HepG2 (cell line): Measurements from ENCODE around the gene MOK. TPM values are rescaled to one million over a fixed set of nuclear protein-coding genes. Genes with fewer than 3 reads are reported as not detected.

Experiments
- ADNP ChIP-seq: sonication (generic); formaldehyde crosslinking; IDR thresholded peaks from 2 replicates; pipeline ENCODE4 v1.4.0; 2020; ENCODE audit warnings: missing genetic modification reagents
- ARNT2 ChIP-seq: sonication (generic); formaldehyde crosslinking; IDR thresholded peaks from 2 replicates; pipeline ENCODE4 v1.8.0; 2022; ENCODE audit warnings: mild to moderate bottlenecking, low read depth, missing genetic modification reagents, moderate library complexity
- ATF1 ChIP-seq: IDR thresholded peaks from 2 replicates; pipeline ENCODE4 v1.6.1; 2016; ENCODE audit warnings: mild to moderate bottlenecking, control low read depth
- GABPA ChIP-seq, 2 experiments: IDR thresholded peaks; 2 replicates each; pipeline ENCODE4 v1.6.1; 2011 to 2016; ENCODE audit warnings: low read depth in 2 of 2, low read length in 1 of 2, missing biosample characterization in 1 of 2, missing genetic modification characterization in 1 of 2
- GATA4 ChIP-seq: sonication (generic); IDR thresholded peaks from 2 replicates; pipeline ENCODE4 v1.6.1; 2016; ENCODE audit warnings: antibody characterized with exemption, low read depth, borderline replicate concordance
- HNRNPH1 ChIP-seq: fragments of 200-400 bp; formaldehyde crosslinking; optimal IDR thresholded peaks from 2 replicates; pipeline ENCODE3; 2017; ENCODE audit warnings: mild to moderate bottlenecking, low read depth, low read length
- JUNB ChIP-seq: sonication (generic); formaldehyde crosslinking; IDR thresholded peaks from 2 replicates; pipeline ENCODE4 v1.8.0; 2022; ENCODE audit warnings: missing genetic modification reagents, mild to moderate bottlenecking, borderline replicate concordance
- MBNL3 ChIP-seq: fragments of 250-450 bp; sonication (Bioruptor Pico); conservative IDR thresholded peaks from 2 replicates; pipeline ENCODE4 v1.8.0; 2022; ENCODE audit warnings: mild to moderate bottlenecking, inconsistent platforms
- PLRG1 ChIP-seq: fragments of 450-650 bp; conservative IDR thresholded peaks from 2 replicates; pipeline ENCODE4 v1.6.1; 2016
- SALL1 ChIP-seq: sonication (generic); formaldehyde crosslinking; IDR thresholded peaks from 2 replicates; pipeline ENCODE4 v1.8.0; 2022; ENCODE audit warnings: mild to moderate bottlenecking, missing genetic modification reagents
- SP2 ChIP-seq: sonication (generic); formaldehyde crosslinking; IDR thresholded peaks from 2 replicates; pipeline ENCODE4 v1.5.1; 2020; ENCODE audit warnings: mild to moderate bottlenecking, missing genetic modification reagents
- TOPORS ChIP-seq: sonication (generic); formaldehyde crosslinking; IDR thresholded peaks from 2 replicates; pipeline ENCODE4 v1.8.0; 2023; ENCODE audit warnings: mild to moderate bottlenecking, missing genetic modification reagents
- WIZ ChIP-seq: sonication (generic); formaldehyde crosslinking; IDR thresholded peaks from 2 replicates; pipeline ENCODE4 v1.5.1; 2020; ENCODE audit warnings: mild to moderate bottlenecking, missing genetic modification reagents
- ZBTB7A ChIP-seq: sonication (generic); formaldehyde crosslinking; IDR thresholded peaks from 2 replicates; pipeline ENCODE4 v1.8.0; 2022; ENCODE audit warnings: mild to moderate bottlenecking, missing genetic modification reagents
- ZC3H4 ChIP-seq: sonication (generic); formaldehyde crosslinking; IDR thresholded peaks from 2 replicates; pipeline ENCODE4 v1.4.0; 2020; ENCODE audit warnings: missing genetic modification reagents, borderline replicate concordance
- ZIK1 ChIP-seq: sonication (generic); formaldehyde crosslinking; IDR thresholded peaks from 2 replicates; pipeline ENCODE4 v1.5.0; 2020; ENCODE audit warnings: mild to moderate bottlenecking, low read depth, missing genetic modification reagents, borderline replicate concordance
- ZNF138 ChIP-seq: sonication (generic); formaldehyde crosslinking; IDR thresholded peaks from 2 replicates; pipeline ENCODE4 v1.5.0; 2020; ENCODE audit warnings: mild to moderate bottlenecking, low read depth, missing genetic modification reagents
- ZNF224 ChIP-seq: sonication (generic); formaldehyde crosslinking; IDR thresholded peaks from 2 replicates; pipeline ENCODE4 v1.5.0; 2020; ENCODE audit warnings: mild to moderate bottlenecking, missing genetic modification reagents
- ZNF335 ChIP-seq: sonication (generic); formaldehyde crosslinking; IDR thresholded peaks from 2 replicates; pipeline ENCODE4 v1.4.0; 2020; ENCODE audit warnings: missing genetic modification reagents
- ZNF543 ChIP-seq: sonication (generic); formaldehyde crosslinking; IDR thresholded peaks from 2 replicates; pipeline ENCODE4 v1.4.0; 2020; ENCODE audit warnings: mild to moderate bottlenecking, missing genetic modification reagents
- ZSCAN12 ChIP-seq: sonication (generic); formaldehyde crosslinking; IDR thresholded peaks from 2 replicates; pipeline ENCODE4 v1.9.0; 2021; ENCODE audit warnings: mild to moderate bottlenecking, missing genetic modification reagents
- ZSCAN29 ChIP-seq: sonication (generic); formaldehyde crosslinking; conservative IDR thresholded peaks from 2 replicates; pipeline ENCODE4 v1.4.0; 2020; ENCODE audit warnings: mild to moderate bottlenecking, missing genetic modification reagents
- polyA plus RNA-seq, 8 experiments: library from polyadenylated mRNA; depleted of rRNA in 3 of 8; stranded (reverse) in 7 of 8; unstranded in 1 of 8; fragments of >200 nt; fragmentation: Illumina TruSeq in 4 of 8; extraction: Trizol in 4 of 8; gene quantifications; 2 replicates each; pipeline versions ENCODE4 v1.2.1 to v1.2.3, GENCODE V29; 2011 to 2016; ENCODE audit warnings: low read depth in 4 of 8, missing spikeins in 1 of 8, mixed read lengths in 1 of 8; ENCODE audit not compliant: insufficient read depth in 1 of 8
- total RNA-seq, 5 experiments: library from RNA; depleted of rRNA; stranded (reverse); fragments of >200 nt; fragmentation: Illumina TruSeq; extraction: Trizol; gene quantifications; 2 replicates each; pipeline ENCODE4 v1.2.3, GENCODE V29; 2016; ENCODE audit warnings: low read depth in 1 of 5
- TF ChIP-seq, protein P1 (sequence below): sonication (generic); formaldehyde crosslinking; IDR thresholded peaks from 2 replicates; pipeline ENCODE4 v1.5.0; 2020; ENCODE audit warnings: mild to moderate bottlenecking, missing genetic modification reagents
- TF ChIP-seq, protein P2 (sequence below): sonication (generic); formaldehyde crosslinking; IDR thresholded peaks from 2 replicates; pipeline ENCODE4 v1.5.0; 2020; ENCODE audit warnings: mild to moderate bottlenecking, missing genetic modification reagents
- TF ChIP-seq, protein P3 (sequence below): sonication (generic); formaldehyde crosslinking; IDR thresholded peaks from 2 replicates; pipeline ENCODE4 v1.5.1; 2020; ENCODE audit warnings: missing genetic modification reagents, mild to moderate bottlenecking, borderline replicate concordance
- TF ChIP-seq, protein P4 (sequence below): sonication (generic); formaldehyde crosslinking; IDR thresholded peaks from 2 replicates; pipeline ENCODE4 v1.5.1; 2020; ENCODE audit warnings: missing genetic modification reagents, mild to moderate bottlenecking, borderline replicate concordance

The MOK gene
- total and polyA plus RNA-seq, 2 of the 13 experiments (the other 11 are each of a cell fraction or from before 2014, with no cell fraction given) = 15.3 to 16.9 TPM

DNA sequence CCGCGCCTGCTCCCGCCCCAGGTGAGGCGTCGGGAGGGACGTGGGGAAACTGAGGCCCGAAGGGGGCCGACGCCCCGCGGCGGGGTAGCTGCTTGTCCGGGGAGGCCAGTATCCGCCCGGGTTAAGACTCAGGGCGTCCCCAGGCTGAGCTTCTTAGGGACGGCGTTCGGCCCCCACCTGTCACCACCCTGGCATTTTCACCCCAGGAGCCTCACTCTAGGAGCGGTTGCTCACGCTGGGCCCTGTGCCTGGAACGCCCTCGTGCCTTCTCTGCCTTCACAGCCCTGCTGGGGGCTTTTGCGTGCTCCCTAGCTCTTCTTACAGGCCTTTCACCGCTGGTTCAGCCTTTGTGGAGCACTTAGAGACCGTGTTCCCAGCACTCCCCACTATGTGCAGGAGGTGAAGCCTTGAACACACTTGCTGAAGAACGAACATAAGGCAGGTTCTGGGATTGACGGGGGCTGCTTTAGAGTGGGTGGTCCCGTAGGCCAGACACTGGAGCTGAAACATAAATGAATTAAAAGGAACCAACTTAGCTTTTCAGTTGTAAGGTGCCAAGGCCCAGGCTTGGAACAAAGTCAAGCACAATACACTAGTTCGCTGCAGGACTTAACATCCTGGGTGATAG, 15.2 kb upstream of the MOK start (continued):
- TF ChIP-seq, protein P1, sequence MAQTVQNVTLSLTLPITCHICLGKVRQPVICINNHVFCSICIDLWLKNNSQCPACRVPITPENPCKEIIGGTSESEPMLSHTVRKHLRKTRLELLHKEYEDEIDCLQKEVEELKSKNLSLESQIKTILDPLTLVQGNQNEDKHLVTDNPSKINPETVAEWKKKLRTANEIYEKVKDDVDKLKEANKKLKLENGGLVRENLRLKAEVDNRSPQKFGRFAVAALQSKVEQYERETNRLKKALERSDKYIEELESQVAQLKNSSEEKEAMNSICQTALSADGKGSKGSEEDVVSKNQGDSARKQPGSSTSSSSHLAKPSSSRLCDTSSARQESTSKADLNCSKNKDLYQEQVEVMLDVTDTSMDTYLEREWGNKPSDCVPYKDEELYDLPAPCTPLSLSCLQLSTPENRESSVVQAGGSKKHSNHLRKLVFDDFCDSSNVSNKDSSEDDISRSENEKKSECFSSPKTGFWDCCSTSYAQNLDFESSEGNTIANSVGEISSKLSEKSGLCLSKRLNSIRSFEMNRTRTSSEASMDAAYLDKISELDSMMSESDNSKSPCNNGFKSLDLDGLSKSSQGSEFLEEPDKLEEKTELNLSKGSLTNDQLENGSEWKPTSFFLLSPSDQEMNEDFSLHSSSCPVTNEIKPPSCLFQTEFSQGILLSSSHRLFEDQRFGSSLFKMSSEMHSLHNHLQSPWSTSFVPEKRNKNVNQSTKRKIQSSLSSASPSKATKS (CRISPR knock-in tag) = peak; percentile 75; the same call in 1 of the 2 replicates
- TF ChIP-seq ZBTB7A (CRISPR knock-in tag) (0 out of 2 replicates have a peak, but pooled peaks have one; percentile 46), GABPA (IDR thresholded peaks at IDR 0.05; ENCODE audit: low read depth, low read length) (no peak), GABPA (CRISPR knock-in tag; IDR thresholded peaks at IDR 0.05; ENCODE audit: low read depth) (no peak), WIZ (CRISPR knock-in tag) (no peak), ARNT2 (peak; percentile 12; the same call in 1 of the 2 replicates), HNRNPH1 (no peak), ZSCAN29 (CRISPR knock-in tag) (no peak), SP2 (no peak; the same call in 1 of the 2 replicates), ZC3H4 (peak; percentile 80; the same call in 1 of the 2 replicates), ZSCAN12 (no peak), PLRG1 (no peak), TOPORS (CRISPR knock-in tag) (no peak), ZIK1 (CRISPR knock-in tag) (no peak), JUNB (CRISPR knock-in tag) (no peak), MBNL3 (CRISPR knock-in tag) (no peak), ZNF224 (no peak), GATA4 (no peak), ADNP (CRISPR knock-in tag) (no peak), ATF1 (CRISPR knock-in tag) (0 out of 2 replicates have a peak, but pooled peaks have one; percentile 10), SALL1 (CRISPR knock-in tag) (0 out of 2 replicates have a peak, but pooled peaks have one; percentile 6), ZNF543 (no peak; the same call in 1 of the 2 replicates), ZNF138 (CRISPR knock-in tag) (no peak), ZNF335 (CRISPR knock-in tag) (no peak)
- TF ChIP-seq, protein P2, sequence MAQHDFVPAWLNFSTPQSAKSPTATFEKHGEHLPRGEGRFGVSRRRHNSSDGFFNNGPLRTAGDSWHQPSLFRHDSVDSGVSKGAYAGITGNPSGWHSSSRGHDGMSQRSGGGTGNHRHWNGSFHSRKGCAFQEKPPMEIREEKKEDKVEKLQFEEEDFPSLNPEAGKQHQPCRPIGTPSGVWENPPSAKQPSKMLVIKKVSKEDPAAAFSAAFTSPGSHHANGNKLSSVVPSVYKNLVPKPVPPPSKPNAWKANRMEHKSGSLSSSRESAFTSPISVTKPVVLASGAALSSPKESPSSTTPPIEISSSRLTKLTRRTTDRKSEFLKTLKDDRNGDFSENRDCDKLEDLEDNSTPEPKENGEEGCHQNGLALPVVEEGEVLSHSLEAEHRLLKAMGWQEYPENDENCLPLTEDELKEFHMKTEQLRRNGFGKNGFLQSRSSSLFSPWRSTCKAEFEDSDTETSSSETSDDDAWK (CRISPR knock-in tag) = no peak
- TF ChIP-seq, protein P3, sequence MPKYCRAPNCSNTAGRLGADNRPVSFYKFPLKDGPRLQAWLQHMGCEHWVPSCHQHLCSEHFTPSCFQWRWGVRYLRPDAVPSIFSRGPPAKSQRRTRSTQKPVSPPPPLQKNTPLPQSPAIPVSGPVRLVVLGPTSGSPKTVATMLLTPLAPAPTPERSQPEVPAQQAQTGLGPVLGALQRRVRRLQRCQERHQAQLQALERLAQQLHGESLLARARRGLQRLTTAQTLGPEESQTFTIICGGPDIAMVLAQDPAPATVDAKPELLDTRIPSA (CRISPR knock-in tag) = no peak
- TF ChIP-seq, protein P4, sequence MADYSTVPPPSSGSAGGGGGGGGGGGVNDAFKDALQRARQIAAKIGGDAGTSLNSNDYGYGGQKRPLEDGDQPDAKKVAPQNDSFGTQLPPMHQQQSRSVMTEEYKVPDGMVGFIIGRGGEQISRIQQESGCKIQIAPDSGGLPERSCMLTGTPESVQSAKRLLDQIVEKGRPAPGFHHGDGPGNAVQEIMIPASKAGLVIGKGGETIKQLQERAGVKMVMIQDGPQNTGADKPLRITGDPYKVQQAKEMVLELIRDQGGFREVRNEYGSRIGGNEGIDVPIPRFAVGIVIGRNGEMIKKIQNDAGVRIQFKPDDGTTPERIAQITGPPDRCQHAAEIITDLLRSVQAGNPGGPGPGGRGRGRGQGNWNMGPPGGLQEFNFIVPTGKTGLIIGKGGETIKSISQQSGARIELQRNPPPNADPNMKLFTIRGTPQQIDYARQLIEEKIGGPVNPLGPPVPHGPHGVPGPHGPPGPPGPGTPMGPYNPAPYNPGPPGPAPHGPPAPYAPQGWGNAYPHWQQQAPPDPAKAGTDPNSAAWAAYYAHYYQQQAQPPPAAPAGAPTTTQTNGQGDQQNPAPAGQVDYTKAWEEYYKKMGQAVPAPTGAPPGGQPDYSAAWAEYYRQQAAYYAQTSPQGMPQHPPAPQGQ (CRISPR knock-in tag) = no peak
